Measurements from ENCODE around the gene ZCWPW1.

DNA sequence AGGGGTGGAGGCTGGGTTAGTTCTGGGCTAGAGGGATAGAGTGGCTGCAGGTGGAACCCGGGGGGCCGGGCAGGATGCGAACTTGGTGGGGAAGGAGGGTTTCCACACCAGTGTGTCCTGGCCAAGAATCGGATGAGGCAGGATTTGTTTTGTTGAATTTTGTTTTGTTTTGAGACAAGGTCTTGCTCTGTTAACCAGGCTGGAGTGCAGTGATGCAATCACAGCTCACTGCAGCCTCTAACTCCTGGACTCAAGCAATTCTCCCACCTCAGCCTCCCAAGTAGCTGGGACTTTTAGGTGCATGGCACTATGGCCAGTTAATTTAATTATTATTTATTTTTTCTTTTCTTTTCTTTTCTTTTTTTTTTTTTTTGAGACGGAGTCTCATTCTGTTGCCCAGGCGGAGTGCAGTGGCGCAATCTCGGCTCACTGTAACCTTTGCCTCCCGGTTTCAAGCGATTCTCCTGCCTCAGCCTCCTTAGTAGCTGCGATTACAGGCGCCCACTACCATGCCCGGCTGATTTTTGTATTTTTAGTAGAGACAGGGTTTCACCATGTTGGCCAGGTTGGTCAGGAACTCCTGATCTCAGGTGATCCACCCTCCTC, 20.8 kb upstream of the ZCWPW1 start:
- TF ChIP-seq CTCF (IDR thresholded peaks at IDR 0.05): no peak
- no peak for TF ChIP-seq POLR2A (IDR thresholded peaks at IDR 0.05)

Measured in Peyer's patch (tissue), 4 donors.